Fibroblast of lung (primary cell): ENCODE measurements around the gene SLC23A3. TPM values are rescaled to one million over a fixed set of nuclear protein-coding genes. Genes with fewer than 3 reads are reported as not detected.

Experiments
- DNase-seq, 2 donors: peaks; one replicate each; pipeline versions ENCODE4 v3.0.0 to v3.0.0-alpha.2; 2010; ENCODE audit warnings: low read depth in 2 of 2
- H2AFZ ChIP-seq: 2 replicates; pipeline ENCODE4 v1.5.1; 2012; ENCODE audit warnings: low read length, control low read depth, inconsistent platforms
- H3K27ac ChIP-seq: 2 replicates; pipeline ENCODE4 v1.5.1; 2011; ENCODE audit warnings: low read length, control low read depth; ENCODE audit not compliant: insufficient read depth
- H3K27me3 ChIP-seq: 2 replicates; pipeline ENCODE4 v1.5.1; 2011; ENCODE audit warnings: mild to moderate bottlenecking, low read length; ENCODE audit not compliant: control insufficient read depth, insufficient read depth
- H3K36me3 ChIP-seq: 2 replicates; pipeline ENCODE4 v1.5.1; 2011; ENCODE audit warnings: low read length; ENCODE audit not compliant: control insufficient read depth, insufficient read depth
- H3K4me1 ChIP-seq: 2 replicates; pipeline ENCODE4 v1.5.1; 2011; ENCODE audit warnings: low read length; ENCODE audit not compliant: control insufficient read depth, insufficient read depth; ENCODE audit errors: extremely low read depth
- H3K4me2 ChIP-seq: 2 replicates; pipeline ENCODE4 v1.5.1; 2011; ENCODE audit warnings: low read length, control low read depth; ENCODE audit not compliant: insufficient read depth; ENCODE audit errors: extremely low read depth
- H3K4me3 ChIP-seq, 4 experiments: fragments of 200-600 bp in 1 of 4; sonication (generic) in 1 of 4; replicated peaks in 1 of 4; 2 replicates each; pipeline ENCODE4 v1.5.1; 2011 to 2016; ENCODE audit warnings: low read length in 4 of 4, low read depth in 3 of 4, mild to moderate bottlenecking in 3 of 4, control low read depth in 2 of 4, inconsistent platforms in 1 of 4, mixed read lengths in 1 of 4; ENCODE audit not compliant: insufficient read depth in 1 of 4; ENCODE audit errors: control extremely low read depth in 1 of 4
- H3K79me2 ChIP-seq: 2 replicates; pipeline ENCODE4 v1.5.1; 2012; ENCODE audit warnings: mild to moderate bottlenecking, low read length, inconsistent platforms; ENCODE audit not compliant: control insufficient read depth, insufficient read depth
- H3K9ac ChIP-seq: 2 replicates; pipeline ENCODE4 v1.5.1; 2011; ENCODE audit warnings: mild to moderate bottlenecking, low read length, control low read depth; ENCODE audit not compliant: insufficient read depth
- H3K9me3 ChIP-seq: 2 replicates; pipeline ENCODE4 v1.5.1; 2012; ENCODE audit warnings: low read depth, low read length; ENCODE audit not compliant: control insufficient read depth, insufficient read depth
- H4K20me1 ChIP-seq: 2 replicates; pipeline ENCODE4 v1.5.1; 2011; ENCODE audit warnings: low read length; ENCODE audit not compliant: control insufficient read depth, insufficient read depth; ENCODE audit errors: extremely low read depth
- CTCF ChIP-seq, 2 donors: IDR thresholded peaks in 1 of 2; conservative IDR thresholded peaks in 1 of 2; 1 replicate in 1 of 2; 2 replicates in 1 of 2; pipeline ENCODE4 v1.5.1; 2011 to 2012; ENCODE audit warnings: low read length in 2 of 2, control low read depth in 1 of 2, inconsistent platforms in 1 of 2, low read depth in 1 of 2, mild to moderate bottlenecking in 1 of 2
- EZH2 ChIP-seq: IDR thresholded peaks from 2 replicates; pipeline ENCODE4 v1.5.1; 2012; ENCODE audit warnings: low read length, control low read depth, mild to moderate bottlenecking; ENCODE audit errors: missing control alignments
- polyA plus RNA-seq, 2 donors: library from polyadenylated mRNA; depleted of rRNA in 1 of 2; stranded (reverse) in 1 of 2; unstranded in 1 of 2; fragments of >200 nt; gene quantifications; 2 replicates each; pipeline ENCODE4 v1.2.1, GENCODE V29; 2011 to 2012; ENCODE audit warnings: missing spikeins in 1 of 2
- total RNA-seq: library from RNA; depleted of rRNA; stranded (reverse); fragments of >200 nt; gene quantifications from 2 replicates; pipeline ENCODE4 v1.2.1, GENCODE V29; 2014

Gene SLC23A3
- total and polyA plus RNA-seq, 2 donors (not counting 1 experiment from before 2014, with no cell fraction given), result 0.52 to 2.5 TPM

GRCh38 chr2:219171231-219171651 lies 1.4 kb upstream of the SLC23A3 start:
- DNase-seq, result peak; percentile 78 to 84
- Histone ChIP-seq H3K4me2 (no peak overlapping the region), H3K9ac (no peak overlapping the region), H3K4me3 (no peak overlapping the region), H4K20me1 (no peaks in the 10 kb centered on the region), H3K79me2 (peaks cover 11% of the 10 kb centered on the region), H3K27me3 (no peaks in the 10 kb centered on the region), H3K9me3 (no peaks in the 10 kb centered on the region), H3K27ac (peak overlapping the region; percentile 73), H3K36me3 (peaks cover 13% of the 10 kb centered on the region), H3K4me1 (peaks cover 6% of the 10 kb centered on the region), H2AFZ (no peak overlapping the region)
- TF ChIP-seq EZH2, result no peak
- peak; percentile 73 to 77 for TF ChIP-seq CTCF (conservative IDR thresholded peaks at IDR 0.05 in 1 of 2, IDR thresholded peaks at IDR 0.05 in 1 of 2; ENCODE audit: low read depth in 1 of 2, low read length in 2 of 2)

DNA sequence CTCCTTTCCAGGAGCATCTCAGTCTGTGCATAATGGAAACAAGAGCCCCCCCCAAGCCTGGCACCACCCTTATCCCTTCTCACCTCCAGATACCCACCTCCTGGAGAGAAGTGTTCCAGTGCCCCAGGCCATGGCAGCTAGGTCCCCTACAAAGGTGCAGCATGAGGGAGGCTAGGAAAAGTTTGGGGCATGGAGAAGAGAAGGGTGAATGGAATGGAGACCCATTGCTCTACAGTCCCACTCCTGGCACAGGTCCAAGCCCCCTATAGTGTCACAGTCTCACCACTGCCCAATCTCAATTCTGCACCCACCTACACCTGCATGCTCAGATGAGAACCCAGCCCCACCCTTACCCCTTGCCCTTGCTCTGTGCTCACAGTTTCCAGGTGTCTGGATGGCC lies 897 bp downstream of the SLC23A3 start:
- no peak overlapping the region for H3K4me3 ChIP-seq
- H3K4me2 ChIP-seq, result no peak overlapping the region
- peaks cover 10% of the 10 kb centered on the region for H3K36me3 ChIP-seq
- H3K27ac ChIP-seq, result no peak overlapping the region
- H3K27me3 ChIP-seq, result no peaks in the 10 kb centered on the region
- H4K20me1 ChIP-seq, result no peaks in the 10 kb centered on the region
- no peak for DNase-seq
- H3K9me3 ChIP-seq, result no peaks in the 10 kb centered on the region
- no peak overlapping the region for H2AFZ ChIP-seq
- no peaks in the 10 kb centered on the region for H3K79me2 ChIP-seq
- H3K4me1 ChIP-seq, result peaks cover 3% of the 10 kb centered on the region
- TF ChIP-seq EZH2 (no peak), CTCF (conservative IDR thresholded peaks at IDR 0.05 in 1 of 2, IDR thresholded peaks at IDR 0.05 in 1 of 2; ENCODE audit: low read depth in 1 of 2, low read length in 2 of 2) (no peak)
- no peak overlapping the region for H3K9ac ChIP-seq

- H3K9ac ChIP-seq, result no peak overlapping the region
- TF ChIP-seq EZH2 (no peak), CTCF (conservative IDR thresholded peaks at IDR 0.05 in 1 of 2, IDR thresholded peaks at IDR 0.05 in 1 of 2; ENCODE audit: low read depth in 1 of 2, low read length in 2 of 2) (no peak)
- H3K27me3 ChIP-seq, result no peaks in the 10 kb centered on the region
- H3K4me3 ChIP-seq, result no peak overlapping the region
- no peaks in the 10 kb centered on the region for H3K9me3 ChIP-seq
- no peak overlapping the region for H2AFZ ChIP-seq
- no peak for DNase-seq
- H3K4me1 ChIP-seq, result peaks cover 3% of the 10 kb centered on the region
- peaks cover 10% of the 10 kb centered on the region for H3K36me3 ChIP-seq
- no peaks in the 10 kb centered on the region for H3K79me2 ChIP-seq
- no peaks in the 10 kb centered on the region for H4K20me1 ChIP-seq
- H3K27ac ChIP-seq, result no peak overlapping the region
- H3K4me2 ChIP-seq, result no peak overlapping the region
Measured at GRCh38 chr2:219168526-219168925, 1.3 kb downstream of the SLC23A3 start.
